Measurements from ENCODE around the gene KCTD18.
A peak's percentile ranks its signal among the peaks of the same experiment; 100 is the strongest.

KCTD18 gene

GRCh38 chr2:200509612-200510433, at the start of gene KCTD18:
KCTD18 (minus strand) TSS chr2:200510068; CDS start chr2:200507016, 3,052 bp downstream.
- DNase-seq (ENCODE audit: extremely low read depth in 1 of 2, low read depth in 1 of 2): peak; percentile 80 to 83

DNA sequence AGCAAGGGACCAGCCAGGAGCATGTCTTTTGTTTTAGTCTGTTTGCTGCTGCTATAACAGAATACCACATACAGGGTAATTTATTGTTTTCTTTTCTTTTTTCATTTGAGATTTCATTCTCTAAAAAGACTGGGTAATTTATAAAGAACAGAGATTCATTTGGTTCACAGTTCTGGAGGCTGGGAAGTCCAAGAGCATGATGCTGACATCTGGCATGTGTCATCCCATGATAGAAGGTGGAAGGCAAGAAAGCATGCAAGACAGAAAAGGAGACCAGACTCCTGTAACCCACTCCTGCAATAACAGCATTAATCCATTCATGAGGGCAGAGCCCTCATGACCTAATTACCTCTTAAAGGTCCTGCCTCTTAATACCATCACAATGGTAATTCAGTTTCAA, 30.9 kb upstream of the KCTD18 start:
- DNase-seq (ENCODE audit: extremely low read depth in 1 of 2, low read depth in 1 of 2): no peak

DNA sequence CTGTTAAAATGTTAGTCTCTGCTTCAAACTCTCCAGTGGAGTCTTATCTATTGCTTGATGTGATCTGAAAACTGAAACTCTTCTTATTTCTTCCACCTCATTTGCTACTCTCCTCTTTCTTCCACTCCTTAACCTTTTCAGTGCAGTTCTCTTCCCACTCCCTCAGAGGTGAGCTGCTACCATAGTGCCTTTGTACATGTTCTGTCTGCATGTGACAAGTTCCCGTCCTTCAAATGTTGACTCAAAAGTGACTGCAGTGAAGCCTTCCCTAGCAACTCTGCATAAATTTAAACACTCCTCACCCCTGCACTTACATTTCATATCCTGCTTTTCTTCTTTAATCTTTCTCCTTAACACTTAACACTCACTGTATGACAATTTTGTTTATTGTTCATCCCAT, 28.3 kb upstream of the KCTD18 start:
- DNase-seq (ENCODE audit: extremely low read depth in 1 of 2, low read depth in 1 of 2): no peak

GRCh38 chr2:200534572-200534971, 24.7 kb upstream of the KCTD18 start:
- DNase-seq (ENCODE audit: extremely low read depth in 1 of 2, low read depth in 1 of 2): no peak

DNA sequence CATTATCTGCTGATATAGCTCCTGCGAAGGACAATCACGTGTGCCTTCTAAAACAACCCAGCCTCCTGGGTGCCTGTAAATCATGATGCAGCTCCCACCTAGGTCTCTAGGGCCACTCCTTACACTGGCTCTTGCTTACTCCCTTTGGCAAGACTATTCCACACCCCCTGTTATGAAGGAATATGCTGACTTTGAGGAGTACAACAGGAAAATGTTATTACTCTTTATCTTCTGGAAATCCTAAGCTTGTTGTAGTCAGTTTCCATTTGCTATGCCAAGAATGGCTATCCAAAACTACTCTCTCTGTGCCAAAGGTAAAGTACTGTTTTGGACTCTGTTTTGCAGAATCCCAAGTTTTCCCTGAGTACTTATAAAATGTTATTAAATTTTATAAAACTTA, 23.9 kb upstream of the KCTD18 start:
- DNase-seq (ENCODE audit: extremely low read depth in 1 of 2, low read depth in 1 of 2): no peak

DNA sequence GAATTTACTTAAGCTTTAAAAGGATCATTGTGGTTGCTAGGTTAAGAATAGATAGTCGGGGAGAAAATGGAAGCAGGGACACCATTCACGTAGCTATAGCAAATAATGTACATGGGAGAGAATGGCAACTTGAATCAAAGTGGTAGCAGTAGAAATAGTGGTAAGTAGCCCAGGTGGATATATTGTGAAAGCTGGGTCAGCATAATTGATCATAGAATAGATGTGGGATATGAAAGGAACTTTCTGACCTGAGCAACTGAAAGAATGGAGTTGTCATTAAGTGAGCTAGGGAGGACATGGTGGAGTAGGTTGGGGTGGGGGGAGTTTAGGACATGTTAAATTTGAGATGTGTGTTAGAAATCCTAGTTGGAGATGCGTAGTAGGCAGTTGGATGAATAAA, 18.4 kb upstream of the KCTD18 start:
- no peak for DNase-seq (ENCODE audit: extremely low read depth in 1 of 2, low read depth in 1 of 2)

GRCh38 chr2:200525882-200526651, 16.2 kb upstream of the KCTD18 start, which contains the start of gene SGO2:
SGO2 (plus strand) TSS chr2:200526207; CDS start chr2:200532976, 6,769 bp downstream.
- DNase-seq (ENCODE audit: extremely low read depth in 1 of 2, low read depth in 1 of 2): peak; percentile 94 to 97

GRCh38 chr2:200525551-200525881, 15.6 kb upstream of the KCTD18 start:
- no peak for DNase-seq (ENCODE audit: extremely low read depth in 1 of 2, low read depth in 1 of 2)

DNA sequence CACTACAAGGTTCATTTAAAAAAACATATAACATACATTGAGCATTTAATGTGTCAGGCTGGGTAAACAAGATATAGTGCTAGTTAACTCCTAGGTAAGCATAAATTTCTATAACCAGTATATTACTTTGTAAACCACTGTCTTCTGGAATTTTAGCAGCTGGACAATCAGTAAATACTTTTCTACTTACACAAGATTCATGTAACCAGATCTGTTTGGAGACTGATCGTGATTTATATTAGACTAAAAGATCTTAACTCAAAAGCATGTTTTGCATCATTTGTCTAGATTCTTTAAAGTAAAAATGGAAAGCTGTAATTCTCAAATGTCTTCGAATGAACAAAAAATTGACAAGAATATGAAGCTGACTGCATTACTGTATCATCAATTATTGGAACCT, 15.2 kb upstream of the KCTD18 start:
- no peak for DNase-seq (ENCODE audit: extremely low read depth in 1 of 2, low read depth in 1 of 2)

- DNase-seq (ENCODE audit: extremely low read depth in 1 of 2, low read depth in 1 of 2): no peak
Observed at GRCh38 chr2:200523604-200524003, 13.7 kb upstream of the KCTD18 start.

DNA sequence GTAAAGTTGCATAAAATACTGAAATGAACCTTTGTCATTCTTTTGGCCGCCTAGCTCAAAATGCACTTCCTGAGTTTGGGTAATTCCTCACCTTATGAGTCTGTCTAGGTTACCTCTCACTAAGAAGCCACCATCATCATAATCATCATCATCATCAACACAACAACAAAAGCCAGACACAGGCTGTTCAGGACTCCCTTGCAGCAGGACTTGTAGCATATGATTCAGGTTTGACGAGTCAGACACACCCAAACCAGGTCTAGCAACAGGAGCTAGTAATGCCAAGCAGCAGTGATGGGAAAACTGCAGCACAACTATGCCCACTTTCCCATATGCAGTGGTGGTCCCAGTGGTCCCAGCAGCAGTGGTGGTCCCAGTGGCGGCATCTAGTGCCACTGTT, 13.3 kb upstream of the KCTD18 start:
- no peak for DNase-seq (ENCODE audit: extremely low read depth in 1 of 2, low read depth in 1 of 2)

- no peak for DNase-seq (ENCODE audit: extremely low read depth in 1 of 2, low read depth in 1 of 2)
Observed at GRCh38 chr2:200515155-200515554, 5.3 kb upstream of the KCTD18 start.

DNA sequence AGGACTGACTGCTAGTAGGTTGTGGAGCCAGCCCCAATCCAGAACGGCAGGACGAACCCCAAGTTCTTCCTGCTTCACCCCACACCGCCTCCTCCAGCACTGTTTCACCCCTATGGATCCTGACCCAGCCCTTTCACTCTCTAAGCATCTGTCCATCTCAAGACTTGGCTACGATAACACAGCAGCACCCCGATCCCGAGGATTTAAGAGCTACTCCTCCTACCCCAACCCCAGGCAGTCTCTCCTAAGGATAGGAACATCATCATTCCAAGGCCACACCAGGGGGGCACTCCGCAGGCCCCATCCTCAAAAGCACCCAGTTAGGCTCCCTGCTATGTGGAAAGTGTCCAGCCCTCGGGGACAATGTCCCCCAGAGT, 645 bp downstream of the KCTD18 start:
- DNase-seq (ENCODE audit: extremely low read depth in 1 of 2, low read depth in 1 of 2): no peak

DNA sequence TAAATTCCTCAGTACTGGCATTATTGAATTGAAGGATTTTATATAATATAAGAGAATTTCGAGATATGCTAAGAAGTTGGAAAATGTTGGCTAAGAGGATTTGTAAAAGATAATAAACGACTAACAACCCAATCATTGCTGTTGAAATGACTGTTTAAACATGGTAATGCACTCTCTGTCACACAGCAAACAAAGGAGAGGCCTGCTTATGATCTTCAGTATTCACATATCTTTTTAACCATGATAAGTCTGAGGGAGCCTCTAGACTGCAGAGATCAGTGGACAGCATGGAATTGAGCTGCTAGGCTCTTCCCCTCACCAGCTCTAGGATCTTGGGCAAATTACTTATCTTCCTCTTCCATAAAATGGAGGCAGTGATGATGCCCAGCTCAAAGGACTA, 2.7 kb downstream of the KCTD18 start:
- no peak for DNase-seq (ENCODE audit: extremely low read depth in 1 of 2, low read depth in 1 of 2)

GRCh38 chr2:200506679-200507078, 3.2 kb downstream of the KCTD18 start:
- DNase-seq (ENCODE audit: extremely low read depth in 1 of 2, low read depth in 1 of 2): no peak

GRCh38 chr2:200502196-200502595, 7.7 kb downstream of the KCTD18 start:
- no peak for DNase-seq (ENCODE audit: extremely low read depth in 1 of 2, low read depth in 1 of 2)

DNA sequence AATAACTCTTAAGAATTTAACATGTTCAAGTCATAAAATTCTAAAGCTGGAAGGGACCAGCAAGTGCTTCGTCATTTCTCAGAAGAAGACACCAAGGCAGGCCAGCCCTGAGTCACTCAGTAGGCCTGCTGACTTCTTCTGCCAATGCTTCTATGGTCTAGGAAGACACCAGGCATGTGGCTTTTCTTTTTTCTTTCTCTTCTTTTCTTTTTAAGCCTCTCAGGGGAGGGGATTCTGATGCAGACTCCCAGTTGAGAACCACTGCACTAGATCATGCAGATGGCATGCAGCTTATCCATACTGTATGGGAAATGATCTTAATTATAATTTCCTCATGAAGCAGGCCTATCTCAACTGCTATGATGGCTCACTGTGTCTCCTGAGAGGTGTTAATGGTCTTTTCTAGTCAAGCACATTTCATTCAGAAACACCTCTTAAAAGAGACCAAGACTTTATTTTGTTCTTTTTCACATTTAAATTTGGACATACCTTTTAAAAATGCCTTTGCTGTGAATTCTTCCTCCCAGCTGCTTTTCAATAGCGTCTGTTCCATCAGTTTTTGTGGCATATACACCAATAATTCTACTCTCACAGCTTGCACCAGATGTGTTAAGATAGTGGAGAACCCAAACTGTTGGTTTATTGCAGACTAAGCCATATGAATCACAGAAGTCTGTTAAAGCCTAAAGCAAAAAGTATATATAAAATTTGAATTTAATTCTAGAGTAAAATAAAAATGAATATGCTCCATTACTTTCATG, 11.3 kb downstream of the KCTD18 start:
- no peak for DNase-seq (ENCODE audit: extremely low read depth in 1 of 2, low read depth in 1 of 2)

DNA sequence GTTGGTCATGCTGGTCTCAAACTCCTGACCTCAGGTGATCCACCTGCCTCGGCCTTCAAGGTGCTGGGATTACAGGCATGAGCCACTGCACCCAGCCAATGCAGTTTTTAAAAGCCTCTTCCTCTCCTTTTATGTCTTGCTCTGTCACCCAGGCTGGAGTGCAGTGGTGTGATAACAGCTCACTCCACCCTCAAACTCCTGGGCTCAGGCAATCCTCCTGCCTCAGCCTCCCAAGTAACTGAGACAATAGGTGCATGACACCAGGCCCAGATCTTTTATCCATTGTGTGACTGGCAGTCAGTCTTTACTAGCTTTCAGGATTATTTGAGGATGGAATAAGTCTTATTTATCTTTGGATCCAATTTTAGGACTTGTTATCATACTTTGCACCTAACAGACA, 13.2 kb downstream of the KCTD18 start:
- DNase-seq (ENCODE audit: extremely low read depth in 1 of 2, low read depth in 1 of 2): no peak

GRCh38 chr2:200494048-200494447, 15.8 kb downstream of the KCTD18 start:
- no peak for DNase-seq (ENCODE audit: extremely low read depth in 1 of 2, low read depth in 1 of 2)

GRCh38 chr2:200492656-200493055, 17.2 kb downstream of the KCTD18 start:
- DNase-seq (ENCODE audit: extremely low read depth in 1 of 2, low read depth in 1 of 2): no peak

- no peak for DNase-seq (ENCODE audit: extremely low read depth in 1 of 2, low read depth in 1 of 2)
Observed at GRCh38 chr2:200490001-200490400, 19.9 kb downstream of the KCTD18 start.

DNA sequence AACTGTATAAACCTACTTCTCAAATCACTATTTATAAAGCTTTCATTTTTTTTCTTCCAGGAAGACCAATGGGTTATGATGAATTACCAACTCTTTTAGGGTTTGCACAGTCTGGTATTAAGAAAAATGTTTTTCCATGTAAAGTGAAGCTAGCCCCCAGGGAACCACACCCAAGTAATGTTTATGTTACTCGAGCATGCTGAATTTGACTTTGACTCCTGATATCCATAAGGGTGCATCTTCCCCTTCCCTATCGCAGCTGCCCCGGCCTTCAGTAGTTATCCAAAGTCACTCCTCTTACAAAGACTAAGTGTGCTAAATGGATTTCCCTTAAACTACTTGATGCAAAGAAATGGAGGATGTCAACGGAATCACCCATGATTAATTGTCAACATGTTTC, 21.7 kb downstream of the KCTD18 start:
- DNase-seq (ENCODE audit: extremely low read depth in 1 of 2, low read depth in 1 of 2): no peak

Measured in stimulated activated CD8-positive, alpha-beta memory T cell treated with anti-CD3 and anti-CD28 coated beads, Interleukin-7, amount 100 ng/mL, for 48 hours (primary cell).